Measurements from ENCODE around the gene LCOR. TPM values are rescaled to one million over a fixed set of nuclear protein-coding genes. Genes with fewer than 3 reads are reported as not detected.
"Not testable (repeated sequence)": the region's sequence is repeated elsewhere in the genome, so short reads cannot be mapped to it uniquely, and the experiment has no call there.

The LCOR gene
- total RNA-seq, 4 donors from 2014 or later, result 19.8 to 25.1 (median 21.7) TPM

DNA sequence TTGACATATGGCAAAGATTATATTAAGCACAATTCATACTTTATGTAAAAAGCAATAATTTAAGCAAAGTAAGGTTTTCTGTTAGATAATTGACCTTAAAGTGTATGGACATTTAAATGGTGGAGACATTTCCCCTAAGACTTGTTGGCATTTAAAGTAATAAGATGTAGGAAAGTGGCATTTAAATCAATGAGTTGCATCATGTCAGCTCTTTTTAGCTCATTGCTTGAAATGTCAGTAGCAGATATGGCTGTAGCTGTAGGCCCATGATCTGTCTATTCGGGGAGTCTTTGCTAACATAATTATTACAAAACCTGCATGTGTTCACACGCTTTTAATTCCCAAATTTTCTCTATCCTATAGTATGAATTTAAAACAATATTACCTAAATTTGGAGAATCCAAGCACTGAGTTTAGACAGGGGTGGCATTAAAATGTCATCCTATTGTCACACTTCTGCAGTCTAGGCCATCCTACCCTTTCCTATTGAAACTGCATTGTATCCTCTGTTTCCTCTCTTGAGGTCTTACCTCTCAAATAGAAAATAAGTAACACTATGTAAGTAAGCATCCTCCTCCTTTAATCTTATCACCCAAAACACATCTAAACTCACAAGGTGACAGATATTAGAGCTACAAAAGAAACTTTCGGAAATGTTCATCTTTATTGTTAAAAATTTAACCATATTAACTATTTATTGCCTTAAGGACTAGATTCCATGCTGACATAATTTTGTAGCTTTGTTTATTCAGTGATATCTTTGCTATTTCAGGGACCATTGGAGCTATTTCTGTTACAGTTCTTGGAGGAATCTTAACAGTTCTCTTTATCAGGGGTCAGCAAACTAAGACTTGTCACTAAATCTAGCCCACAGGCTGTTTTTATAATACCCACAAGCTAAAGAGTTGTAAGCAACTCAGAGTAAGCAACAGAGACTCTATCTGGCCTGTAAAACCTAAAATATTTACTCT lies 91.2 kb downstream of the LCOR start:
- Histone ChIP-seq H3K4me3 (no peak overlapping the region), H3K27me3 (no peaks in the 10 kb centered on the region), H3K9me3 (no peaks in the 10 kb centered on the region), H3K4me1 (peaks cover 0 to 10% (median 0%) of the 10 kb centered on the region in 4 donors), H3K36me3 (peaks cover 0 to 10% (median 0%) of the 10 kb centered on the region in 3 donors), H3K27ac (no peak overlapping the region)
- WGBS, 2 donors, result 84 to 89% methylated on average over 3 of the region's 3 CpGs
- TF ChIP-seq, protein P1, sequence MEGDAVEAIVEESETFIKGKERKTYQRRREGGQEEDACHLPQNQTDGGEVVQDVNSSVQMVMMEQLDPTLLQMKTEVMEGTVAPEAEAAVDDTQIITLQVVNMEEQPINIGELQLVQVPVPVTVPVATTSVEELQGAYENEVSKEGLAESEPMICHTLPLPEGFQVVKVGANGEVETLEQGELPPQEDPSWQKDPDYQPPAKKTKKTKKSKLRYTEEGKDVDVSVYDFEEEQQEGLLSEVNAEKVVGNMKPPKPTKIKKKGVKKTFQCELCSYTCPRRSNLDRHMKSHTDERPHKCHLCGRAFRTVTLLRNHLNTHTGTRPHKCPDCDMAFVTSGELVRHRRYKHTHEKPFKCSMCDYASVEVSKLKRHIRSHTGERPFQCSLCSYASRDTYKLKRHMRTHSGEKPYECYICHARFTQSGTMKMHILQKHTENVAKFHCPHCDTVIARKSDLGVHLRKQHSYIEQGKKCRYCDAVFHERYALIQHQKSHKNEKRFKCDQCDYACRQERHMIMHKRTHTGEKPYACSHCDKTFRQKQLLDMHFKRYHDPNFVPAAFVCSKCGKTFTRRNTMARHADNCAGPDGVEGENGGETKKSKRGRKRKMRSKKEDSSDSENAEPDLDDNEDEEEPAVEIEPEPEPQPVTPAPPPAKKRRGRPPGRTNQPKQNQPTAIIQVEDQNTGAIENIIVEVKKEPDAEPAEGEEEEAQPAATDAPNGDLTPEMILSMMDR (IDR thresholded peaks at IDR 0.05), result no peak
- TF ChIP-seq EP300 (IDR thresholded peaks at IDR 0.05) (no peak), POLR2A (IDR thresholded peaks at IDR 0.05) (no peak)
- DNase-seq (ENCODE audit: low spot score in 2 of 2), result no peak

DNA sequence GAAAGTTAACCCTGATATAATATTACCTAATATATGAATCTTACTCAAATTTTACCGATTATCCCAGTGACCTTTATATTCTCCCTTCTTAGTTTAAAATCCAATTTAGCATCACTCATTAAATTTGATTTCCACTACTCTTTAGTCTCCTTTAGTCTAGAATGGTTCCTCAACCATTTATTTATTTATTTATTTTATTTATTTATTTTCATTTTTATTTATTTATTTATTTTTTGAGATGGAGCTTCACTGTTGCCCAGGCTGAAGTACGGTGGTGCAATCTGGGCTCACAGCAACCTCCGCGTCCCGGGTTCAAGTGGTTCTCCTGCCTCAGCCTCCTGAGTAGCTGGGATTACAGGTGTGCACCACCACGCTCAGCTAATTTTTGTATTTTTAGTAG lies 92.8 kb downstream of the LCOR start:
- Histone ChIP-seq H3K27me3 (no peaks in the 10 kb centered on the region), H3K36me3 (peaks cover 0 to 21% (median 0%) of the 10 kb centered on the region in 3 donors), H3K4me3 (no peak overlapping the region), H3K27ac (no peak overlapping the region), H3K9me3 (no peaks in the 10 kb centered on the region), H3K4me1 (peaks cover 0 to 6% (median 0%) of the 10 kb centered on the region in 4 donors)
- DNase-seq (ENCODE audit: low spot score in 2 of 2), result no peak
- 96 to 99% methylated on average over 6 of the region's 6 CpGs for WGBS, 2 donors
- TF ChIP-seq EP300 (IDR thresholded peaks at IDR 0.05), result no peak
- no peak for TF ChIP-seq POLR2A (IDR thresholded peaks at IDR 0.05)
- TF ChIP-seq, protein P1 (IDR thresholded peaks at IDR 0.05), result no peak

DNA sequence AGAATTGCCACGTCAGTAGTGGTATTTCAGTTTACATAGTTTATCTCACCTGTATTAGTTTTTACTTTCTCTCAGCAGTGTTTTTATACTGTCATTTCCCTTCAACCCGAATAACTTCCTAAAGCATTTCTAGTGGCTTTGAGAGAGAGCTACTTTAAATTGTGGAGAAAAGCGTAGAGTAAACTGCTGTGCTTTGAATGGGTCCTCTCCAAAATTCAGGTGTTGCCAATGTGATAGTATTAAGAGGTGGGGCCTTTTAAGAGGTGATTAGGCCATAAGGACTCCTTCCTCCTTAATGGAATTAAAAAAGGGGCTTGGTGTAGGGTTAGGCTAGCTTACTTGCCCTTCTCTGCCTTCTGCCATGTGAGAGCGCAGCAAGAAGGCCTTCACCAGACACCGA lies 98.4 kb downstream of the LCOR start:
- peaks cover 0 to 5% (median 0%) of the 10 kb centered on the region in 4 donors for H3K4me1 ChIP-seq
- H3K9me3 ChIP-seq, result no peaks in the 10 kb centered on the region
- 90 to 91% methylated on average over 5 of the region's 5 CpGs for WGBS, 2 donors
- no peak overlapping the region for H3K27ac ChIP-seq
- TF ChIP-seq, protein P1 (IDR thresholded peaks at IDR 0.05), result no peak
- TF ChIP-seq POLR2A (IDR thresholded peaks at IDR 0.05), result no peak
- no peak for TF ChIP-seq EP300 (IDR thresholded peaks at IDR 0.05)
- peaks cover 0 to 17% (median 0%) of the 10 kb centered on the region in 3 donors for H3K36me3 ChIP-seq
- H3K27me3 ChIP-seq, result no peaks in the 10 kb centered on the region
- DNase-seq (ENCODE audit: low spot score in 2 of 2), result no peak
- H3K4me3 ChIP-seq, result no peak overlapping the region

DNA sequence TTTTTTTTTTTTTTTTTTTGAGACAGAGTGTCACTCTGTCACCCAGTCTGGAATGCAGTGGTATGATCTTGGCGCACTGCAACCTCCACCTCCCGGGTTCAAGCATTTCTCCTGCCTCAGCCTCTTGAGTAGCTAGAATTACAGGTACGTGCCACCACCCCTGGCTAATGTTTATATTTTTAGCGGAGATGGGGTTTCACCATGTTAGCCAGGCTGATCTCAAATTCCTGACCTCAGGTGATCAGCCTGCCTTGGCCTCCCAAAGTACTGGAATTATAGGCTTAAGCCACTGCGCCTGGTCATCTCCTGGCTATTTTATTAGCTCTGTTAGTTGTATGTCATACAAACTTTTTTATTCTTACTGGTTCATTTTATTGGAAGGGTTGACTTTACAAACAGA lies 103.0 kb downstream of the LCOR start:
- no peak for DNase-seq (ENCODE audit: low spot score in 2 of 2)
- no peaks in the 10 kb centered on the region for H3K27me3 ChIP-seq
- no peaks in the 10 kb centered on the region for H3K9me3 ChIP-seq
- no peak overlapping the region for H3K4me3 ChIP-seq
- TF ChIP-seq EP300 (IDR thresholded peaks at IDR 0.05), result no peak
- TF ChIP-seq POLR2A (IDR thresholded peaks at IDR 0.05), result no peak
- TF ChIP-seq, protein P1 (IDR thresholded peaks at IDR 0.05), result no peak
- H3K4me1 ChIP-seq, result no peaks in the 10 kb centered on the region
- WGBS, 2 donors, result 97% methylated on average over 5 of the region's 5 CpGs
- H3K36me3 ChIP-seq, result peaks cover 0 to 8% (median 0%) of the 10 kb centered on the region in 3 donors
- no peak overlapping the region for H3K27ac ChIP-seq

DNA sequence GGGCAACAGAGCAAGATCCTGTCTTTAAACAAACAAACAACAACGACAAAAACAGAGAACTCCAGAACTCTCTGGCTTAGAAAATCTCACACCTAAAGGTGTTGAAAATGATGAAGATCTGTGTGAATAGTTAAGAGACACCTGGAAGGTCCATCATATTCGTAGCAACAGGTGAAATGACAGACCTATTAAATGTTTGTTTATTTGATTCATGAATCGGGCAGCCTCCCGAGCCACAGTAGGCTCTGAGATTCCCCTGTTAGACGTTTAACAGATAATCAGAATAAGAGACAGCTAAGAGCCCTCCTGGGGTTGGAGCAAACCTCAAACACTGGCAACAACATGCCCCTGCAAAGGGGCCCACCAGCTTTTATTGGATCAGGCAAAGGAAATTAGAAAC lies 103.7 kb downstream of the LCOR start:
- no peaks in the 10 kb centered on the region for H3K9me3 ChIP-seq
- H3K4me3 ChIP-seq, result no peak overlapping the region
- H3K36me3 ChIP-seq, result peaks cover 0 to 8% (median 0%) of the 10 kb centered on the region in 3 donors
- TF ChIP-seq, protein P1 (IDR thresholded peaks at IDR 0.05), result no peak
- TF ChIP-seq EP300 (IDR thresholded peaks at IDR 0.05) (no peak), POLR2A (IDR thresholded peaks at IDR 0.05) (no peak)
- no peaks in the 10 kb centered on the region for H3K27me3 ChIP-seq
- no peak overlapping the region for H3K27ac ChIP-seq
- no peaks in the 10 kb centered on the region for H3K4me1 ChIP-seq
- WGBS, 2 donors, result 90 to 91% methylated on average over 5 of the region's 5 CpGs
- no peak for DNase-seq (ENCODE audit: low spot score in 2 of 2)

DNA sequence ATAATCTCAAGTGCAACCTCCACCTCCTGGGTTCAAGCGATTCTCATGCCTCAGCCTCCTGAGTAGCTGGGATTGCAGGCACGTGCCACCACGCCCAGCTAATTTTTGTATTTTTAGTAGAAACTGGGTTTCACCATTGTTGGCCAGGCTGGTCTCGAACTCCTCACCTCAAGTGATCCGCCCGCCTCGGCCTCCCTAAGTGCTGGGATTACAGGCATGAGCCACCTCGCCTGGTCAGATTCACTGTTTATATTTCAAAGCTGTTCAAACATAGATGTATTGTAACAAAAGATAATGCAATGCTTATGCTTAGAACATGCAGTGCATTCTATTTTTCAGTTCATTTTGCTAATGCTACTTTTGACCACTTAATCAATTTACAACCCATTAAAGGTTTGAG lies 111.1 kb downstream of the LCOR start:
- not testable (repeated sequence) for H3K9me3 ChIP-seq; H3K4me3 ChIP-seq; DNase-seq (ENCODE audit: low spot score in 2 of 2); H3K4me1 ChIP-seq; H3K27me3 ChIP-seq; H3K27ac ChIP-seq; H3K36me3 ChIP-seq
- WGBS, 2 donors, result 84 to 86% methylated on average over 8 of the region's 8 CpGs
